Activated CD4-positive, alpha-beta T cell treated with anti-CD3 and anti-CD28 coated beads for 1 hour (primary cell): ENCODE results near the gene PLEKHS1.

ENCODE experiments used
- DNase-seq: peaks from one replicate; pipeline ENCODE4 v3.0.0-alpha.2; 2020

Gene PLEKHS1

DNA sequence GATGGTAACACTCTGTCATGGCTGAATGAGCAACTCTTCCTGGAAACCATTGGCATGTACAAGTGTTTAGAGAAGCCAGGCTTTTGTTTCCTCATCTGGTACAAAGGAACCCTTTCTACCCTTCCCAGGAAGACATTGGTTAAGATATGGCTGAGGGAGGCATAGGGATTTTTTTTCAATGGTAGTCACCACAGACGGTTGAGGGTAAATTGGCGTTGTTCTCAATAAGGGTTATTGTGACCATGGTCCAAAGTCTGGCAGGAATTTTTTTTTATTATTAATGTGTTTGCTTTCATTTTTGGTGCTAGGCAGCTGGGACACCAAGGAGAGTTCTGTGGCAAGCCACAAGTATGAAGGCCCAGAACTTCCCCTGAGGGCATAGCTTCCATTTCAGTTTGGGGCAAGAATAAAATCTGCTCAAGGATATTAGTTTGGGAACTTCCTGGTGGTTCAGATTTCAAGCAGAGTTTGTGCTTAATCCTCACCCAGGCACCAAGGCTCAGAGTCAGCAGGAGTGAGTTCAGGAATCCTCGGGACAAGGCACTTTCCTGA lies at the start of gene PLEKHS1:
PLEKHS1 (plus strand) TSS at position 502 of the 552 bp plus-strand sequence. CDS start 3,596 bp downstream, outside the sequence.
- no peak for DNase-seq

DNA sequence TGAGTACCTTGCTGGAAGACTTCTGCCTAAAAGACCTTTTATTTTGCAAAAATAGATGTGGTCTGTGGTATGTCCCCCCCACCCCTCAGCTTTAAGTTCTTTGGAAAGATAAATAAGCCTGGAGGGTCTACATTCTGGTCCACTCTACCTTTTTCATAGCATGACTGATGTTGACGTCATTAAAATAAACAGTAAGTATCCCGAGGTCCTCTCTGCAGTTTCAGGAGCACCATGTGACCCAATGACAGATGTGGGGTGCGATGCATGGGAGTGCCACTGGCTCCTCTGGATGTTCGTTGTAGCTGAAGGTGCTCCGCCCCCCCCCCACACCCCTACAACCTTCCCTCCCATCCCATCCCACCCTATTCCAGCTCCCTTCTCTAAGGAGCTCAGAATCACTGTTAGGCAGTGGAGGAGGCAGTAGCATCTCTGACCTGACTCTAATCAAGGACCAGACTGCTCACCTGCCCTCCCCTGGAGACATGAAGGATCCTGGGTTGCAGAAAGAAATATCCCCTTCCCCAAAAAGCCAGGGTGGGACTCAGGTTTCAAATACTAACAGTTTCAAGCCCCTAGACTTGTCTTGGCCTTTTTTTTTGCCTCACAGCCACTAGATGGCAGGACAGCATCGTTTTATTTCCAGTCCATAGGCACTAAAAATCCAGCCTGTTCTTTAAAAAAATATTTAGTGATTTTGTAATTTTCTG lies 46.7 kb upstream of the PLEKHS1 start:
- DNase-seq = no peak

DNA sequence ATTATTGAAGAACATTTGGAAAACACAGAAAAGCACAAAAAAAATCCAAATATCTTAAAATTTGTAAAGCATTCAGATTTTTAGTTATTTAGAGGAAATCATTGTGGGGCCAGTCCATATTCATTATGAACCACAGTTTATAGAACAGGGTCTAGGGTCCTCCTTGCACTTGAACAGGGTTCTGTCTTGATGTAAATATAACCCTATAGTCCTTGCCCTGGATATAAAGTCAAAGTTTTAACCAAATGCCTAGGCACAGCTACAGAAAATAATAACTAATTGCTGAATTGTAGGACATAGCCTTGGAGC lies 46.2 kb upstream of the PLEKHS1 start:
- no peak for DNase-seq

DNA sequence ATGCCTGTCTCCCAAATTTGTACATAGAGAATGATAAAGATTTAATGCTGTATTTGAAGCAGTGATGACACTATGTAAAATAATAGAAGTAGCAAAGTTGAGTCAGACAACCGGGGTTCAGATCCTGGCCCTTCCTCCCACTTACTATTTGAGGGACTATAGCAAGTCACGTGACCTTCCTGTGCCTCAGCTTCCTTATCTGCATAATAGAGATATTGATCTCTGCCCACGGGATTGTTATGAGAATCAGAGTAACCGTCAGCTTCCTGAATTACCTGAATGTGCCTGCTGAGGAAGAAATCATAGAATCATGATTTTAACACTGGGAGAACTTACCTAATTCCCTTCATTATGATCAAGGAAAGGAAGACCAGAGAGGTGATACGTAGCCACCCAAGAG lies 44.9 kb upstream of the PLEKHS1 start:
- DNase-seq = no peak

DNA sequence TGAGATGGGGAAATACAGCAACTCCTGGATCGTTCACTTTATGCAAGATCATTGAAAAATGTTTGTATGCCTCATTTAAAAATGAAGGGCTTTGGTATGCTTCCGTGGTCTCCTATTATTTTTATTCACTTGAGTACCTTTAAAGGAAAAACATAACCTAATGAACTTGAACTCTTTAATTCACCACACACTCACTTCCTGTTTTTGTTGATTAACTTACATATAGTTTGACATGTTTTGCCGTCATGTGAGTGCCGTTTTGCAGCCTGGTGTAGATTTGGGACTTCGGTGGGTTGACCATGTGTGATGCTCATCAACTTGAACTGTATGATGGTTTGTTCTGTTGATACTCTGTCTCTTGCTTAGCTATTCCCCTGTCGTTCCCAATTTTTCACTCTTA lies 42.8 kb upstream of the PLEKHS1 start:
- DNase-seq = no peak

DNA sequence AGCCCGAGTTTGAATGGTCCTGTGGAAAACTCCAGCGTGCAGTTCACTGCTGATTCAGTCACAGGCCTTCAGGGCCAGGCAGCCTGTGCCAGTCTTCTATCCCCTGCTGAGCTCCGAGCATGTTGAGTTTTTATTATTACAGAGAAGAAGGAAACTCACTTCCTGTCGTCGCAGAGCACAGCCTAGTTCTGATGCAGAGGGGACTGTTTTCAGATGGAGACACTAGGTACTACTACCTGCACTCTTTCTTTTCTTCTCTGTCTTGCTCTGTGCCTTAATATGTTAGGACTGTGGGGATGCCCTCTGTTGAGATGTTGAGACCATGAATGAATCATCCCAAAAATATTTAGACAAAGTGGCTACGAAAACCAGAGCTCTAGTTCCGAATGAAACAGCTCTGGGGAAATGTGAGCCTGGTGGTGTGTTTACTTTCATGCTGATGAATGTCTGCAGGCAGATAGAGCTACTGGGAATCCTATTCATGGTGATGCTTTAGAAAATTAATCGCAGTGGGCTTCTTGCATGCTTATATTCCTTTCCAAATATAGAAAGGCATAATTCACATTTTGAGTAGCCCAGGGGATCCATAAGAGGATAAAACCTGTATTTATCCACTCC lies 42.2 kb upstream of the PLEKHS1 start:
- DNase-seq = no peak

DNA sequence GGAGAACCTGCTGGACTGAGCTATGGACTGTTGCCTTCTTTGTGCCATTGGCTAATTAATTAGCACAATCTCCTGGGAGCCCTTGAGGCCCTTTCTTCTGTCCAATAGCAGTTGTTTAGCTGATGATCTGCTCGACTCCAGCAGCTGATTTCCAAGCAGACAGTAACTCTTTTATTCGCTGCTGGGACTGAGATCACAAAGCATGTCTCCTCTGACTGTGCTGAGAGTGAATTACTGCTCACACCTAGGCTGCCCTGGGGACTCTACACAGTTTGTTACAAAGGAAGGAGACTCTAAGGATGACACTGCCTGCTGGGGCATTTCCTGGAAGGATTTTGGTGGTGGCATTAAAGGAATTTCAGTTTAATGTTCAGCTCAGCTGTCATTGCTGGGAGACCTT lies 40.3 kb upstream of the PLEKHS1 start:
- DNase-seq = no peak

DNA sequence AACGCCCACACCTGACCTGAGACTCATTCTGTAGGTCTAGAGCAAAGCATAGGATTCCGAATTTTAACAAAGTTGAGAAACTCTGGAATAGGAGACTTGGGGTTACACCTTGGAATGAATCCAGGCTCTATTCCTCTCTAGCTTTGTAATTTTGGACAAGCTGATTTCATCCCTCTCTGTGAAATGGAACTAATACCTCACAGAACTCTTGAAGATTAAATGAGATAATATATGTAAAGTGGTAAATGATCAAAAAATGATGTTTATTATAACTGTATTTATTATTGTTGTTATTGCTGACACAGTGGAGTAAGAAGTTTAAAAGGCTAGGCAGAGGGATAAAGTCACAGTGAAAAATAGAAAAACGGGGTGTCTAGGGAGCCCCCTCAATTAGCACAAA lies 39.5 kb upstream of the PLEKHS1 start:
- no peak for DNase-seq

DNA sequence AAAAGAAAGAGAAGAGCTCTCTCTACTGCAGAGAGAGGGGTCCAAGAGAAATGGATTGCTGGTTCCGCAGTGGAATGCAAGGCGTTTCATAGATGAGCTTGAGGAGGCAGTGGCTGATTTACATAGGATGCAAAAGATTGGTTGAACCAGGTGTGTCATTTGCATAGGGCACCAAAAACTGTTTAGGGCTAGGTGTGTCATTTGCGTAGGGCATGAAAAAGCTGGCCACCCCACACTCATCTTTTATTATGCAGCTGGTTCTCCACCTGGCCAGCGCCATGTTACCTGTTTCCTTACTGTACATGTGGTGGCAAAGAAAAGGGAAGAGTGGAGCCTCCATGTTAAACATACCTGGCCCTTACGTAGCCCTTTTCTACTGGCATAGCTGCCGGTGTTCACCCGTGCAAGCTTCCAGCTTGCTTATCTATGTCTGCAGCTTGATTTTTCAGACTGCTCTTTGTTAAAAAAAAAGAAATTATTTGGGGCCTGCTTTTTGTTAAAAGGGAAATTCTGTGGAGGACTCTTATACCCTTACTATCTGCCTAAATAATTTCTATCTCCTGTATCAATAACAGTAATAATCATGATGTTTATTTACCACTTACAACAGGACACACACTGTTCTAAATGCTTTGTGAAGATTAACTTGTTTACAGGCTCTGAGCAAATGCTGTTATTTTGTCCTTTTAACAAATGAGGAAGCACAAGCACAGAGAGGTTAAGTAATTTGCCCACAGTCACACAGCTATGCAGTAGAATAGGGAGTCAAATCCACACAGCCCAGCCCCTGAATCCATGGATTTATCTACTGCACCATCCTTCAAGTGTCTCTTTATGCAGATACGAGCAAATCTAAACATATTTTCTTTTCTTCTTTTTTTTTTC lies 38.5 kb upstream of the PLEKHS1 start:
- no peak for DNase-seq

DNA sequence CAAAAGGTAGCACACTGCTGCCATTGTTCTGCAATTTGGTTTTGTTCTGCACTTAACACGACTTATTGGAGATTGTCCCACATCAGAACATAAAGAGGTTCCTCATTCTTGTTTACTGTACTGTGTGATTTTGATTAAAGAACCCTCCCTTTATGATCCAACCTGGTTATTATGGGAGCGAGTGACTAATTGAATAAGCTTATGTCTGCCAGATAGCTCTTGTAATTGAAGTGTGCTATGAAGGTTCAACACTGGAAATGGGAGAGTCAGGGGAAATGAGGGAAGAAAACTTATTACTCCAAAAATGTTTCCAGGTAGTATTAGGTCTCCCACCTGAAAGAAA lies 37.9 kb upstream of the PLEKHS1 start:
- no peak for DNase-seq

DNA sequence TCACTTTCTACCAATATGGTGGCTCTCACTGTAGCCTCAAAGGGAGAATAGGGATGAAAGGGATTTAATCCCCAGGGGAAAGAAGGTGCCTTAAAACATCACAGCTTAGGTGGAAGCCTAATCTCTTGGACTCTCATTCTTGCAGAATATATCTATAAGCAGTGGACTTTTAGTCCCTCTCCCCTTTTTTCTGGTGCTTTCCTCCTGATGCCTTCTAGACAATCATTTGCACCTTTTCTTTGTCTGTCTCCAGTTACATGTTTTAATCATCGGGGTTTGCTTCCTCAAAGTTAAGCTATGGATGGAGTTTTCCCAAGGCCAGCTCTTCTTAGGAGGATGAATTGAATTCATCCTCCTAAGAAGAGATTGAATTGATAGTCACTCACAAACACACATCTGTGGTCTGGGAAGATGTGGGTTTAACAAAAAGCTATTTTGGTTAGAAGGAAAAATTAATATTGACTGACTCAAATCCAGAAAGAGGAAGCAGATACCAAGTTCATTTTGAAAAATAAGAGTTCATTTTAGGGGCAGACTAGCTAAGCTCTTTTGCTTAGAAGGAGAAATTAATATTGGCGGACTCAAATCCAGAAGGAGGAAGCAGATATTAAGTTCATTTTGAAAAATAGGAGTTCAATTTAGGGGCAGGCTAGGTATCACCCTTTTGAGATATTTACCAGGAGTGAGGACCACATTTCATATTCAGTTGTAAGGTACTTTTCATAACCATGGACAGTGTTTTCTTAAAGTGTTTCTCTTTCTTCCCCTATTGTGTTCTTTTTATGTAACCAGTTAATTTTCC lies 35.2 kb upstream of the PLEKHS1 start:
- no peak for DNase-seq

DNA sequence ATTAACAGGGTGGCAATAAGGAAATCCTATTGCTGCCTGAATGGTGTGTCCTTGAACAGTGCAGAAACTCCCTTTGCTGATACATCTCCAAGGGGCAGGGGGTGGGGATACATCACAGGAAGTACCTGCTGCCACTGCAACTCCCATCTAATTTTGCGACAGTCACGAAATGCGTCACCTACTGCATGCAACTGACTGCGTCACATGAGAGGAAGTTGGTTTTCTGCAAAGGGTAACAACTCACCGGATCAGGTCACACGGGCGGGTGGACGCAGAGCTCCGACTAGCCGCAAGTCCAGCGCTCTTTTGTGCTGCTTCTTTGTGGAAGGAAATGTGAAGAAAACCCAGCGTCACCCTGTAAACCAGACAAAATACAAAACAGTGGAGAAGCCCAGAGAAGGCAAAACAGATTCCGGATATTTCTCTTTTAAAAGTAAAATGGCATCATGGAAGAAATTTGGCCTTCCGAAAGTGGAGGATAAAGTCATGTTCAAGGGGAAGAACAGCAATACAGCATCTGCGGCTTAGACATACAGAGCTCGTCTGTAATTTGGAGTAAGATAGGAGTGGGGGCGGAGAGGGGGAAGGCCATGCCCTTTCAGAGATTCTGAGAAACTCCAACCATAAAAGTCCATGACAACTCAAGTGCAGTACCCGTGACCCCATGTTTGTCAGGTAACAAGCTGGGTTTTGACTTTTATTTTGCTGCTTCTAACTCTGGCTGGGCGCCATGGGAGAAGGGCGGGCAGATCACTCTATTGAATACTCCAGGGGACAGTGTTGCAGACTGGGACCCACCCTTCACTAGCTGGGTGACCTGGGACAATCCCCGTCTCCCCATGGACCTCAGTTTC lies 32.3 kb upstream of the PLEKHS1 start:
- no peak for DNase-seq

DNA sequence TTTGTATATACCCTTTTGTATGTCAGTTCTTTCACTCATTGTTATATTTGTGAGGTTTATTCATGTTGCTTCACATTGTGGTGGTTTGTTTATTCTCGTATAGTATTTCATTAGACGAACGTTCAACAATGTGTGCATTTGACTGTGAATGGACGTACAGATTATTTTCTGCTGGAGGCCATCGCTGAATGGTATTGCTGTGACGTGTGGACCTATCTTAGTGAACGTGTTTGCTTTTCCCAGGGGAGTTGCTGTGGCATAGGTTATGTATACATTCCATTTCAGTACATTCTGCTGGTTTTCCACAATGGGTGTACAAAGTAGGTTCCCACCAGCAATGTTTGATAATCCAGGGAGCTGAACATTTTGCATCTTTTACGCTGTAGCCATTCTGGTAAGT lies 31.1 kb upstream of the PLEKHS1 start:
- DNase-seq = no peak

DNA sequence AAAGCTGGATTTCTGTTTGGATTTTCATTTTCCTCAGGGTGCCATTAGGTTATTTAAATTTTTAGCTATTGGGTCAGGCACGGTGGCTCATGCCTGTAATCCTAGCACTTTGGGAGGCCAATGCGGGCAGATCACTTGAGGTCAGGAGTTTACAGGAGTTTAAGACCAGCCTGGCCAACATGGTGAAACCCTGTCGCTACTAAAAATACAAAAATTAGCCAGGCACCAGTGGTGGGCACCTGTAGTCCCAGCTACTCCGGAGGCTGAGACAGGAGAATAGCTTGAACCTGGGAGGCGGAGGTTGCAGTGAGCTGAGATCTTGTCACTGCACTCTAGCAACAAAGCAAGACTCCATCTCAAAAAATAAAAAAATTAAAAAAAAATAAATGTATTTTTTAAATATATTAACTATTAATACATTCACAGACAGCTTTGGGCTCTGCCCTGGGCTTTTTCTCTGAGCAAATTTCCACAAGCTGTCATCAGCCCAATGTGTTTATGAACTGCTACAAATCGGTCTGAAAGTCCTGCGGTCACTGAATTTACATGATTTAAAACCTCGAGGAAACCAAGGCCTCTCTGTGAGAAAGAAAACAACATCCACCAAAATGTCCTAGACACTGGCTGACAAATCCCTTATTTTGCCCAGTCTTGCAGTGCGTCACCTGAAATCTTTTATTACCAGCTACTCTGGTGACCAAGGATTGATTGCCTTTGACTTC lies 19.2 kb upstream of the PLEKHS1 start:
- DNase-seq = no peak

DNA sequence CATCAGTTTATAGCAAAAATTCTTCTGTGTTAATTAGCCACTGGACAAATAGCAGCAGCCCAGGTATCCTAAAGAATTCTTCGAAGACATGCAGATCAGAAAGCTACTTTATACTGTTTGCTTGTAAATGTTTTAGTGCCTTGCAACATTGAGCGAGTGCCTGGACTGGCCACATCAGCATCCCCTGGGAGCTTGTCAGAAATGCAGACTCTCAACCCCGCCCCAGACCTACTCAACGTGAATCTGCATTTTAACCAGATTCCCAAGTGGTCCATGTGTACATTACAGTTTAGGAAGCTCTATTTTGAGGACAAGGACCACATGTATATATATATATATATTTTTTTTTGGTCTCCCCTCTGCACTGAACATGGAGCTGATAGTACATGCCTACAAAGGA lies 18.5 kb upstream of the PLEKHS1 start:
- DNase-seq = no peak

DNA sequence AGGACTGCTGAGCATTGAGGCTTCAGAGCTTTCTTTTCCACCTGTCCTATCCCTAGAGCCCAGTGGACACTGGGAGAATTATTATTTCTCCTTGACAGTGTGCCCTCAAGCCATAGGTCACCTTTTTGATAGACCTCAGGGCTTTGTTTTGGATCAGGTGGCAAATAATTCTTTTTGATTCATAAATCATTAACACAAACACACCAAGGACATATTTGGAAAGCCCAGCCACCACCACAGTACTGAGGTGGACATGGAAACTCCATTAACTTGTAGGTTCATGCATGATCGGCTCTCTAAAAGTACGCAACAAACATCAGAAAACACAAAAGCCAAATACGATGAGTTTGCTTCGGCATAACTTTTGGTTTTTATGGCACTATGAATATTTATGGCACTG lies 17.8 kb upstream of the PLEKHS1 start:
- DNase-seq = no peak

DNA sequence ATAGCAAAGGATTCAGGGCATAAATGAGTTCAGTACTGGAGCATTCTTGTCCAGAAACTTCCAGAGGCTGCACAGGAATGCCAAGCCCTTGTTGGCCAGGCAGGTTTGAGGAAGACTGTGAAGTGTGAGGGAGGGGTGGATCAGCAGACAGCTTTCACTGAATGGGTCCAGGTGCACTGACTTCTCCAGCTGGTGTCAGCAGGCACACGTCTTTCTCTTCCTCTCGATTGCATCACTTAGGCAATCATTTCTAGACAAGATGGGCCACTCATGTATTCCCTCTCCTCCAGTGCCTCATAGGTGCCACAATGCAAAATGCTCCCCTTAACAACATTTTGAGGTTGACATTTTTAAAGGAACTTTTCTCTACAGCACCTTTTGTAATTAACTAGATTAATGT lies 15.6 kb upstream of the PLEKHS1 start:
- no peak for DNase-seq

DNA sequence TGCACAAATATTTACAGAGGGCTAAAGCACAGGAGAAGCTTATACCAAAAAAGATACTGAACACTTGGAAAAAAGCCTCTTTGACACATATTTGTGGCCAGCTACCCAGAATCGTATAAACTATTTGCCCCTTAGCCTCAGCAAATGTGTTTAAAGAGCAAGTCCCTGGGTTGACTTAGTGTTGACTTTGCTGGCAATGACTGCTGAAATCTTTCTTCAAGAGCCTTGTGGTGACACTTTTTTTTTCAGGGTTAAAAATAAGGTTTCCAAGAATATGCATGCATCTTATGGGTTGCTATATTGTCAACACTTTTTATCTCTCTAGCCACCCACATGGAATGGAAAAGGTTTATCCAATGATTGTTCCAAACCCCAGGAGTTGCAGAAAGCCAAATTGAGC lies 14.9 kb upstream of the PLEKHS1 start:
- DNase-seq = no peak

DNA sequence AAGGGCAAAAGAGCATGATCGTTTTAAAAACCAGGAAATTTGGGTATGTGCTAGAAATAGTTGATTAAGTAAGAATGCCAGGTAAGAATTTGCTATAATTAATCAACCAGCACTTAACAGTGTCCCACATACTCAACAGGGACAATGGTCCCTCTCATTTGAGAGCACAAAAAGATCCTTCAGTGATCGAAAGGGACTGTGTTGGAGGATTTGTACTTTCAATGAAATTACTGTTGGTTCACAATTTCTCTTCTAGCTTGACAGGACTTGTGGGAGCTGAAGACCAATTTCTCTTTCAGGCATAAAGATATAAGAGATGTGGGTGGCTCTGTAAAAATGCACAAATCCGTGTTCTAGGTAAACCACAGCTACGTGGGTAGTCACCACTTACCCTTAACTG lies 12.5 kb upstream of the PLEKHS1 start:
- no peak for DNase-seq

DNA sequence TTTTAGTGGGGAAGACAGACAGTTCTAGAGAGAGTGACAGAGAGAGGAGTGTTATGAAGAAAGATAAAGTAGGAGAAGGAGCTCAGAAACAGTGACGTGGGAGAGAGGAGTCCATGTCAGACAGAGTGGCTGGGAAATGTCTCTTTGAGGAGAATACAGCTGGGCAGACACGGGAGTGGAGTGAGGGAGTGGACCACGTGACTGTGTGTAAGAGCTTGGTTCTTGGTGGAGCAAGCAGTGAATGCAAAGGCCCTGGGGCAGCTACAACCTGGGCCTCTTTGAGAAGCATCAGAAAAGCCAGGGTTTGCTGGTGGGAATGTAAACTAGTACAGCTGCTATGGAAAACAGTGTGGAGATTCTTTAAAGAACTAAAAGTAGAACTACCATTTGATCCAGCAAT lies 11.9 kb upstream of the PLEKHS1 start:
- DNase-seq = no peak

DNA sequence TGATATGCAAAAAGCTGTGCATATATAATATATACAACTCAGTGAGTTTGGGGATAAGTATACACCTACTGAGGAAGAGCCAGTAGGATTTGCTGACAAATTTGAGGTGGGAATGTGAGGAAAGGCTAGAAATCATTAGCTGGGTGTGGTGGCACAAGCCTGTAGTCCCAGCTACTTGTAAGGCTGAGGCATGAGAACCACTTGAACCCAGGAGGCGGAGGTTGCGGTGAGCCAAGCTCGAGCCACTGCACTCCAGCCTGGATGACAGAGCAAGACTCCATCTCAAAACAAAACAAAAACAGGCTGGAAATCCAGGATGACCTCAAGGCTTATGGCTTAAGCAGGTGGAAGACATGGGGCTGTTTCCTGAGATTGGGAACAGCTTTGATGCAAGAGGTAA lies 10.6 kb upstream of the PLEKHS1 start:
- DNase-seq = no peak
